ENCODE measurements around the gene RAB22A. TPM values are rescaled to one million over a fixed set of nuclear protein-coding genes. Genes with fewer than 3 reads are reported as not detected.

Gene RAB22A
- total and polyA plus RNA-seq, 7 donors, result 8.0 to 21.6 (median 17.6) TPM

DNA sequence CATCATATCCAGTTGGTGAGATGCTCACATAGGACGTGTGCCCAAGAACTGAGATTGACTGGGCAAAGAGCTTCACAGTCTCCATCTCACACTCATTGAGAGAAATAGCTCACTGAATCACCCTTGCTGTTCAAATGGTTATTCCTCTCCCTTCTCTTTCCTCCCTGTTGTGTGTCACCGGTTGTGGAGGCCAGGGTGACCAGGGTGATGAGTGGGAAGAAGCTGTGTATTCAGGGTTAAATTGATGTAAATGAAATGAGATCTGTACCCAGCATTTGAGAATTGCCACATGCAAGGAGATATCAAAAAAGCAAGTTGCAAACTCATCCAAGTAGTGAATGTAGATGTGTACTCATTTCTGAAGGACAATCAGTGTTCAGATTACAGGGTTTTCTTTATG is 43.0 kb downstream of the RAB22A start:
- Histone ChIP-seq H3K27me3 (no peaks in the 10 kb centered on the region), H3K9me3 (no peaks in the 10 kb centered on the region), H3K27ac (no peak overlapping the region), H3K4me1 (no peaks in the 10 kb centered on the region), H3K4me3 (no peak overlapping the region), H3K36me3 (peaks cover 0 to 45% (median 8%) of the 10 kb centered on the region in 4 donors)
- TF ChIP-seq POLR2AphosphoS5 (IDR thresholded peaks at IDR 0.05) (no peak), POLR2A (IDR thresholded peaks at IDR 0.05) (no peak), EP300 (IDR thresholded peaks at IDR 0.05) (no peak)
- TF ChIP-seq, protein P1, sequence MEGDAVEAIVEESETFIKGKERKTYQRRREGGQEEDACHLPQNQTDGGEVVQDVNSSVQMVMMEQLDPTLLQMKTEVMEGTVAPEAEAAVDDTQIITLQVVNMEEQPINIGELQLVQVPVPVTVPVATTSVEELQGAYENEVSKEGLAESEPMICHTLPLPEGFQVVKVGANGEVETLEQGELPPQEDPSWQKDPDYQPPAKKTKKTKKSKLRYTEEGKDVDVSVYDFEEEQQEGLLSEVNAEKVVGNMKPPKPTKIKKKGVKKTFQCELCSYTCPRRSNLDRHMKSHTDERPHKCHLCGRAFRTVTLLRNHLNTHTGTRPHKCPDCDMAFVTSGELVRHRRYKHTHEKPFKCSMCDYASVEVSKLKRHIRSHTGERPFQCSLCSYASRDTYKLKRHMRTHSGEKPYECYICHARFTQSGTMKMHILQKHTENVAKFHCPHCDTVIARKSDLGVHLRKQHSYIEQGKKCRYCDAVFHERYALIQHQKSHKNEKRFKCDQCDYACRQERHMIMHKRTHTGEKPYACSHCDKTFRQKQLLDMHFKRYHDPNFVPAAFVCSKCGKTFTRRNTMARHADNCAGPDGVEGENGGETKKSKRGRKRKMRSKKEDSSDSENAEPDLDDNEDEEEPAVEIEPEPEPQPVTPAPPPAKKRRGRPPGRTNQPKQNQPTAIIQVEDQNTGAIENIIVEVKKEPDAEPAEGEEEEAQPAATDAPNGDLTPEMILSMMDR (IDR thresholded peaks at IDR 0.05), result no peak
- DNase-seq, result no peak
- intact Hi-C loops (cut with DNase I), result no loop called here
- WGBS, 2 donors, result 90 to 92% methylated on average over 2 of the region's 2 CpGs

DNA sequence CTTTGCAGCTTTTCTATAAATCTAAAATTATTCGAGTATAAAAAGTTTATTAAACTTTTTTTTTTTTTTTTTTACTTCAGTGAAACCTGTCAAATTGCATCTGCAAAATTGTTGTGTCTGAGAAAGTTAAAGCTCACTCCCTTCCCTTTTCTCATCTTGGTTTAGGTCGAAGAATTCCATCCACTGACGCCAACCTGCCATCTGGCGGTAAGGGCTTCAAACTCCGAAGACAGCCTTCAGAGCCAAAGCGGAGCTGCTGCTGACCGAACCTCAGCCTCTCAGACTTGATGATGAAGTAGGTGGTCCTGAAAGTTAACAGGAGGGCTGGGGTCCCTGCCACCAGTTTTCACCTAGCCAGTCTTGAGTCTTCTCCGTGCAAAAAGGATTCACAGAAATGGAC is 49.9 kb downstream of the RAB22A start:
- H3K9me3 ChIP-seq, result no peaks in the 10 kb centered on the region
- peaks cover 0 to 20% (median 12%) of the 10 kb centered on the region in 4 donors for H3K4me1 ChIP-seq
- 88 to 95% methylated on average over 8 of the region's 8 CpGs for WGBS, 2 donors
- no peak overlapping the region for H3K4me3 ChIP-seq
- DNase-seq, result no peak
- peaks cover 0 to 51% (median 10%) of the 10 kb centered on the region in 4 donors for H3K36me3 ChIP-seq
- intact Hi-C loops (cut with DNase I), result no loop called here
- no peak overlapping the region for H3K27ac ChIP-seq
- no peaks in the 10 kb centered on the region for H3K27me3 ChIP-seq
- TF ChIP-seq EP300 (IDR thresholded peaks at IDR 0.05) (no peak), POLR2AphosphoS5 (IDR thresholded peaks at IDR 0.05) (no peak), POLR2A (IDR thresholded peaks at IDR 0.05) (no peak)
- TF ChIP-seq, protein P1 (IDR thresholded peaks at IDR 0.05), result no peak

DNA sequence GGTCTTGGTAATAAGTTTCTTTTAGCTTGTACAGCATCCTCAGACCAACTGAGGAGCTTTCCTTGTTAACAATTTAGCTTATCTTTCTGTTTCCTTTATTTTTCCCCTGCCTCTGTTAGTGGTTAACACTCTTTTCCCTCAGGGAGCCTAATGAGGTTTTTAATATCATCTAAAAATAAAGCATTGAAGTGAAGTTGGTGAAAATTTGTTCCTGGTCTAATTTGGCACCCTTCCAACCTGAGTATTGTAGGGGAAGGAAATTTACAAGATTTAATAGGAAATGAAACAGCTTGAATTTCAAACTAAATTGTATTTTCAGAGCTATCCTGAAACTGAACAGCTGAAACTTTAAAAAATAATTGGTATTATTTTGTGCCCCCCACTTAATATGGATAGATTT is 51.4 kb downstream of the RAB22A start:
- DNase-seq, result no peak
- Histone ChIP-seq H3K36me3 (peaks cover 0 to 38% (median 3%) of the 10 kb centered on the region in 4 donors), H3K27ac (peak overlapping the region in 1 of 4 donors; percentile 44), H3K27me3 (no peaks in the 10 kb centered on the region), H3K4me1 (peaks cover 0 to 32% (median 20%) of the 10 kb centered on the region in 4 donors), H3K4me3 (no peak overlapping the region), H3K9me3 (no peaks in the 10 kb centered on the region)
- TF ChIP-seq, protein P1 (IDR thresholded peaks at IDR 0.05), result no peak
- TF ChIP-seq POLR2A (IDR thresholded peaks at IDR 0.05) (no peak), POLR2AphosphoS5 (IDR thresholded peaks at IDR 0.05) (no peak), EP300 (IDR thresholded peaks at IDR 0.05) (no peak)
- intact Hi-C loops (cut with DNase I), result loop anchor here (5.0 to 10.0 kb wide), 3 partner anchors 49 to 294 kb away; partner anchors contain the start of gene STX16

DNA sequence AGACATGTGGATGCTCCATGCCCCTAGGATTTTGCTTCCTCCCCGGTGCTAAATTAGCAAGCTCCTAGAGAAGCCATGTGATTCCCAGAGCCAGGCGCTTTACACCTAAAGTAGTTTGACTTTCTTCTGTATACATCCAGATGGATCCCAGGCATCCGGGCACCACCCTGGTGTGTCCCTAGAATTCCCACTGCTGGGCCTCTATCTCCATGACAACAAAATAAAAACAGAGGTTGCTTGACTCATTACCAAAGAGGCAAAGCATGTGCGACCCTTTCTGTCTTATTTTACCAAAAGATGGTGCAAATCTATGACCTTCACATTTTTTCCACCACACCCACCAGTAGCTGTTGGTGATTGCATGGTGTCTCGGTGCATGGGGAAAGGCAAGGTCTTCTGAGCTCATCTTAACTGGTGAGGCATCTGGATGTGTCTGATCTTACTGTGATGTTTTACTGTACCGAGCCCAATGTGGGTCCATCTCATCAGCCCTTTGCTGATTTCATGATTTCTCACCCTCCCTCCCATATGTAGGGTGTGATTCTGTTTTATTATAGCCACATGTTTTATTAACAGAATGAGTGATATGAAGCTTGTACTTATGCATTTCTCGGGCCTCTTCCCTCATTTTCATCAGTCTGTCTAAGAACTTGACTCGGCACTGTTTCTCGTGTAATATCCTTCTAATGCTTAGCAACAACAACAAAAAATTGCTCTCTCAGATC is 52.1 kb downstream of the RAB22A start:
- Histone ChIP-seq H3K9me3 (no peaks in the 10 kb centered on the region), H3K4me1 (peaks cover 0 to 38% (median 26%) of the 10 kb centered on the region in 4 donors), H3K4me3 (no peak overlapping the region), H3K27me3 (no peaks in the 10 kb centered on the region), H3K27ac (peak overlapping the region in 2 of 4 donors; percentile 9 to 44), H3K36me3 (peaks cover 0 to 32% (median 3%) of the 10 kb centered on the region in 4 donors)
- intact Hi-C loops (cut with DNase I), result loop anchor here (5.0 to 10.0 kb wide), 3 partner anchors 49 to 293 kb away; partner anchors contain the start of gene STX16
- 66 to 75% methylated on average over 9 of the region's 9 CpGs for WGBS, 2 donors
- no peak for DNase-seq
- no peak for TF ChIP-seq POLR2A (IDR thresholded peaks at IDR 0.05)
- no peak for TF ChIP-seq POLR2AphosphoS5 (IDR thresholded peaks at IDR 0.05)
- TF ChIP-seq, protein P1 (IDR thresholded peaks at IDR 0.05), result no peak
- no peak for TF ChIP-seq EP300 (IDR thresholded peaks at IDR 0.05)

Measured in sigmoid colon (tissue), 7 donors.